Cerebellar cortex (tissue), 1 donor: ENCODE measurements around the gene SEC22B.
"Not testable (repeated sequence)": the region's sequence is repeated elsewhere in the genome, so short reads cannot be mapped to it uniquely, and the experiment has no call there.

ENCODE experiments used
- DNase-seq: peaks from one replicate; pipeline ENCODE4 v3.0.0-alpha.2; 2015; ENCODE audit warnings: low spot score

The SEC22B gene

GRCh38 chr1:120176092-120176855 is at the start of gene SEC22B:
Gene SEC22B (minus strand): TSS chr1:120176520. CDS start chr1:120176381, 139 bp downstream.
- DNase-seq: peak; percentile 95

- not testable (repeated sequence) for DNase-seq
Observed at GRCh38 chr1:120217933-120218332, 41.6 kb upstream of the SEC22B start.

GRCh38 chr1:120217175-120217929 is 41.0 kb upstream of the SEC22B start:
- peak; percentile 3 for DNase-seq

- not testable (repeated sequence) for DNase-seq
Observed at GRCh38 chr1:120213606-120214005, 37.3 kb upstream of the SEC22B start.

- DNase-seq: not testable (repeated sequence)
Observed at GRCh38 chr1:120210754-120211153, 34.4 kb upstream of the SEC22B start.

- peak; percentile 51 for DNase-seq
Observed at GRCh38 chr1:120196863-120197775, 20.8 kb upstream of the SEC22B start.

- not testable (repeated sequence) for DNase-seq
Observed at GRCh38 chr1:120188626-120189025, 12.3 kb upstream of the SEC22B start.

GRCh38 chr1:120182176-120182707 is 5.9 kb upstream of the SEC22B start:
- not testable (repeated sequence) for DNase-seq

GRCh38 chr1:120179811-120180690 is 3.7 kb upstream of the SEC22B start:
- peak; percentile 28 for DNase-seq

- DNase-seq: peak; percentile 27
Observed at GRCh38 chr1:120178799-120179756, 2.8 kb upstream of the SEC22B start.

- not testable (repeated sequence) for DNase-seq
Observed at GRCh38 chr1:120178058-120178457, 1.7 kb upstream of the SEC22B start.

- not testable (repeated sequence) for DNase-seq
Observed at GRCh38 chr1:120175688-120176087, 632 bp downstream of the SEC22B start.

GRCh38 chr1:120164761-120165160 is 11.6 kb downstream of the SEC22B start:
- not testable (repeated sequence) for DNase-seq

- not testable (repeated sequence) for DNase-seq
Observed at GRCh38 chr1:120162015-120162414, 14.3 kb downstream of the SEC22B start.

GRCh38 chr1:120158495-120158894 is 17.8 kb downstream of the SEC22B start:
- not testable (repeated sequence) for DNase-seq

GRCh38 chr1:120158086-120158485 is 18.2 kb downstream of the SEC22B start:
- DNase-seq: not testable (repeated sequence)

- not testable (repeated sequence) for DNase-seq
Observed at GRCh38 chr1:120150138-120150822, 26.0 kb downstream of the SEC22B start.

- not testable (repeated sequence) for DNase-seq
Observed at GRCh38 chr1:120149420-120150059, 26.8 kb downstream of the SEC22B start.
